Testis (tissue), 3 donors: ENCODE measurements around the gene TEX30. TPM values are rescaled to one million over a fixed set of nuclear protein-coding genes. Genes with fewer than 3 reads are reported as not detected.
A peak's percentile ranks its signal among the peaks of the same experiment; 100 is the strongest.

ENCODE experiments used
- DNase-seq: peaks from one replicate; pipeline ENCODE4 v3.0.0-alpha.2; 2019
- H3K27ac ChIP-seq, 2 donors: fragments of 200-600 bp; sonication (generic); one replicate each; pipeline ENCODE4 v1.5.1; 2019
- H3K27me3 ChIP-seq: fragments of 200-600 bp; sonication (generic); one replicate; pipeline ENCODE4 v1.5.1; 2019
- H3K36me3 ChIP-seq: fragments of 200-600 bp; sonication (generic); one replicate; pipeline ENCODE4 v1.5.1; 2017; ENCODE audit warnings: low read depth; ENCODE audit errors: missing control alignments
- H3K4me1 ChIP-seq: fragments of 200-600 bp; sonication (generic); one replicate; pipeline ENCODE4 v1.5.1; 2019
- H3K4me3 ChIP-seq, 2 donors: fragments of 200-600 bp; sonication (generic); one replicate each; pipeline ENCODE4 v1.5.1; 2017 to 2019
- H3K9me3 ChIP-seq: fragments of 200-600 bp; sonication (generic); one replicate; pipeline ENCODE4 v1.5.1; 2017
- CTCF ChIP-seq, 3 experiments: fragments of 450-650 bp in 2 of 3; fragments of 200-600 bp in 1 of 3; sonication (generic) in 1 of 3; IDR thresholded peaks; one replicate each; pipeline ENCODE4 v1.5.1; 2016 to 2019; ENCODE audit warnings: antibody characterized with exemption in 3 of 3, mild to moderate bottlenecking in 2 of 3, moderate library complexity in 1 of 3
- POLR2A ChIP-seq: fragments of 450-650 bp; IDR thresholded peaks from one replicate; pipeline ENCODE4 v1.6.1; 2017; ENCODE audit warnings: antibody characterized with exemption, mild to moderate bottlenecking, moderate library complexity
- WGBS, 2 donors: methylation state at CpG; one replicate each; pipeline ENCODE4 v1.1.5; 2018; 5-methylcytosine and 5-hydroxymethylcytosine counted together
- intact Hi-C: fragments of 100-400 bp; cut with DNase I; formaldehyde crosslinking; loops from one replicate; pipeline ENCODE4 v1.15.1; 2023; ENCODE audit warnings: low total_unique reads
- polyA plus RNA-seq: library from polyadenylated mRNA; stranded (reverse); fragments of 350-450 nt; fragmentation: Illumina TruSeq; extraction: RNeasy Lipid Tissue Mini Kit (QIAGEN cat#74804); gene quantifications from one replicate; pipeline ENCODE4 v1.2.3, GENCODE V29; 2014; ENCODE audit warnings: low read depth, low replicate concordance; ENCODE audit not compliant: insufficient read depth
- total RNA-seq, 2 donors: library from RNA; depleted of rRNA; stranded (reverse); fragments of >200 nt; gene quantifications; one replicate each; pipeline ENCODE4 v1.2.3, GENCODE V29; 2016

Gene TEX30
- total and polyA plus RNA-seq, 3 donors from 2014 or later, result 80.1 to 241 (median 123) TPM

- intact Hi-C loops, result no loop called here
- TF ChIP-seq POLR2A, result no peak
- Histone ChIP-seq H3K36me3 (no peaks in the 10 kb centered on the region), H3K4me1 (peaks cover 10% of the 10 kb centered on the region), H3K4me3 (no peak overlapping the region), H3K27ac (no peak overlapping the region), H3K9me3 (no peaks in the 10 kb centered on the region), H3K27me3 (no peaks in the 10 kb centered on the region)
- 86 to 89% methylated on average over 2 of the region's 2 CpGs for WGBS, 2 donors
- no peak for DNase-seq
These were observed 4.7 kb downstream of the TEX30 start for GRCh38 chr13:102768909-102769308.

- H3K27ac ChIP-seq, result peak overlapping the region; percentile 25 to 63
- no peaks in the 10 kb centered on the region for H3K27me3 ChIP-seq
- no peak overlapping the region for H3K4me3 ChIP-seq
- TF ChIP-seq CTCF (IDR thresholded peaks at IDR 0.05), result no peak
- TF ChIP-seq POLR2A, result no peak
- H3K9me3 ChIP-seq, result no peaks in the 10 kb centered on the region
- DNase-seq, result peak; percentile 54
- peaks cover 11% of the 10 kb centered on the region for H3K4me1 ChIP-seq
- intact Hi-C loops, result no loop called here
- WGBS, 2 donors, result 63 to 93% methylated on average over 1 of the region's 1 CpG
- H3K36me3 ChIP-seq, result no peaks in the 10 kb centered on the region
These were observed 9.8 kb downstream of the TEX30 start for GRCh38 chr13:102763741-102764140.

- no peak for DNase-seq
- intact Hi-C loops, result no loop called here
- Histone ChIP-seq H3K36me3 (no peaks in the 10 kb centered on the region), H3K27ac (no peak overlapping the region), H3K4me1 (peaks cover 11% of the 10 kb centered on the region), H3K27me3 (no peaks in the 10 kb centered on the region), H3K4me3 (no peak overlapping the region), H3K9me3 (no peaks in the 10 kb centered on the region)
- 66 to 75% methylated on average over 1 of the region's 1 CpG for WGBS, 2 donors
- TF ChIP-seq POLR2A, result no peak
- no peak for TF ChIP-seq CTCF (IDR thresholded peaks at IDR 0.05)
These were observed 12.5 kb downstream of the TEX30 start for GRCh38 chr13:102761071-102761470.

- Histone ChIP-seq H3K27me3 (no peaks in the 10 kb centered on the region), H3K27ac (no peak overlapping the region), H3K36me3 (no peaks in the 10 kb centered on the region), H3K9me3 (no peaks in the 10 kb centered on the region), H3K4me1 (peaks cover 6% of the 10 kb centered on the region), H3K4me3 (no peak overlapping the region)
- TF ChIP-seq POLR2A (no peak), CTCF (IDR thresholded peaks at IDR 0.05) (no peak)
- intact Hi-C loops, result no loop called here
- WGBS, 2 donors, result 62 to 79% methylated on average over 2 of the region's 2 CpGs
- DNase-seq, result no peak
These were observed 14.7 kb downstream of the TEX30 start for GRCh38 chr13:102758842-102759241.

GRCh38 chr13:102757006-102757405, 16.6 kb downstream of the TEX30 start:
- TF ChIP-seq POLR2A, result no peak
- no peak for TF ChIP-seq CTCF (IDR thresholded peaks at IDR 0.05)
- DNase-seq, result no peak
- no peak overlapping the region for H3K4me3 ChIP-seq
- no peaks in the 10 kb centered on the region for H3K4me1 ChIP-seq
- 93 to 100% methylated on average over 1 of the region's 1 CpG for WGBS, 2 donors
- H3K36me3 ChIP-seq, result no peaks in the 10 kb centered on the region
- H3K27ac ChIP-seq, result no peak overlapping the region
- H3K9me3 ChIP-seq, result no peaks in the 10 kb centered on the region
- intact Hi-C loops, result no loop called here
- H3K27me3 ChIP-seq, result no peaks in the 10 kb centered on the region
